H1 (cell line): ENCODE results near the gene GTF2H3. TPM values are rescaled to one million over a fixed set of nuclear protein-coding genes. Genes with fewer than 3 reads are reported as not detected.

Experiments
- CTCF ChIA-PET: fragments of 300-600 bp; sonication (Branson Sonifier 250); formaldehyde crosslinking; loops from one replicate; lab custom pipeline; 2021; ENCODE audit not compliant: partially characterized antibody; lab: Charles Lee
- POLR2A ChIA-PET: fragments of 300-600 bp; sonication (Branson Sonifier 250); formaldehyde crosslinking; loops from one replicate; lab custom pipeline; 2021; ENCODE audit warnings: inconsistent platforms; ENCODE audit not compliant: partially characterized antibody; lab: Charles Lee
- DNase-seq, 2 experiments: peaks; one replicate each; pipeline versions ENCODE4 v3.0.0 to v3.0.0-alpha.2; 2010 to 2022; ENCODE audit warnings: low spot score in 2 of 2, low read depth in 1 of 2, mixed read lengths in 1 of 2
- FAIRE-seq: peaks from 2 replicates; lab custom pipeline; 2011; peaks lifted over from hg19 to GRCh38; lab: Jason Lieb, UNC
- H2AFZ ChIP-seq: 2 replicates; pipeline ENCODE4 v1.8.1; 2012; ENCODE audit warnings: low read length, inconsistent platforms
- H2AK5ac ChIP-seq: 2 replicates; pipeline ENCODE4 v1.6.1; 2013; ENCODE audit warnings: low read depth, low read length
- H2BK120ac ChIP-seq: replicated peaks from 2 replicates; pipeline ENCODE3; 2013; ENCODE audit warnings: low read depth, low read length, inconsistent platforms
- H2BK12ac ChIP-seq: 2 replicates; pipeline ENCODE4 v1.6.1; 2013; ENCODE audit warnings: low read depth, low read length
- H2BK15ac ChIP-seq: 2 replicates; pipeline ENCODE4 v1.6.1; 2013; ENCODE audit warnings: low read length
- H2BK20ac ChIP-seq: 2 replicates; pipeline ENCODE4 v1.6.1; 2013; ENCODE audit warnings: low read length
- H2BK5ac ChIP-seq: 2 replicates; pipeline ENCODE4 v1.6.1; 2013; ENCODE audit warnings: low read depth, low read length
- H3K14ac ChIP-seq: 2 replicates; pipeline ENCODE4 v1.6.1; 2013; ENCODE audit warnings: inconsistent platforms; ENCODE audit not compliant: insufficient read length
- H3K18ac ChIP-seq: 2 replicates; pipeline ENCODE4 v1.6.1; 2013; ENCODE audit warnings: low read length; ENCODE audit errors: extremely low read depth
- H3K23ac ChIP-seq: 2 replicates; pipeline ENCODE4 v1.6.1; 2013; ENCODE audit warnings: inconsistent platforms; ENCODE audit not compliant: insufficient read length
- H3K23me2 ChIP-seq: 2 replicates; pipeline ENCODE4 v1.6.1; 2013; ENCODE audit warnings: low read depth, low read length
- H3K27ac ChIP-seq: 2 replicates; pipeline ENCODE4 v1.6.1; 2011; ENCODE audit warnings: low read depth, low read length, inconsistent platforms
- H3K27me3 ChIP-seq, 4 experiments: replicated peaks in 1 of 4; 1 replicate in 1 of 4; 2 replicates in 3 of 4; pipeline versions ENCODE4 v1.6.1 to v1.8.1; 2011 to 2013; ENCODE audit warnings: low read length in 3 of 4, mild to moderate bottlenecking in 3 of 4, inconsistent platforms in 2 of 4, mixed read lengths in 2 of 4, moderate library complexity in 1 of 4; ENCODE audit not compliant: control insufficient read depth in 3 of 4, insufficient read depth in 3 of 4; ENCODE audit errors: extremely low read depth in 1 of 4
- H3K36me3 ChIP-seq, 4 experiments: 2 replicates each; pipeline versions ENCODE4 v1.6.1 to v1.8.1; 2011 to 2013; ENCODE audit warnings: mild to moderate bottlenecking in 4 of 4, low read length in 3 of 4, moderate library complexity in 2 of 4, control low read depth in 1 of 4, inconsistent platforms in 1 of 4; ENCODE audit not compliant: insufficient read depth in 4 of 4, control insufficient read depth in 2 of 4
- H3K4ac ChIP-seq: replicated peaks from 2 replicates; pipeline ENCODE3; 2013; ENCODE audit warnings: low read length, low read depth, mixed read lengths, inconsistent platforms; ENCODE audit not compliant: insufficient read length
- H3K4me1 ChIP-seq, 4 experiments: replicated peaks in 1 of 4; 1 replicate in 1 of 4; 2 replicates in 3 of 4; pipeline versions ENCODE4 v1.6.1 to v1.8.1; 2011 to 2013; ENCODE audit warnings: low read length in 3 of 4, inconsistent platforms in 2 of 4, mixed read lengths in 1 of 4; ENCODE audit not compliant: insufficient read depth in 4 of 4, control insufficient read depth in 3 of 4
- H3K4me2 ChIP-seq, 2 experiments: 2 replicates each; pipeline versions ENCODE4 v1.6.1 to v1.8.1; 2011 to 2013; ENCODE audit warnings: low read depth in 2 of 2, low read length in 2 of 2, control low read depth in 1 of 2, inconsistent platforms in 1 of 2, mild to moderate bottlenecking in 1 of 2; ENCODE audit not compliant: insufficient read depth in 1 of 2
- H3K4me3 ChIP-seq, 4 experiments: fragments of 200-600, 300-600 bp in 1 of 4; sonication (generic), shearing (Covaris generic), sonication (Bioruptor Twin) in 1 of 4; 2 replicates each; pipeline versions ENCODE4 v1.5.1 to v1.8.1; 2011 to 2016; ENCODE audit warnings: low read length in 4 of 4, low read depth in 3 of 4, control low read depth in 2 of 4, inconsistent platforms in 2 of 4, mild to moderate bottlenecking in 2 of 4, mixed read lengths in 1 of 4, moderate library complexity in 1 of 4; ENCODE audit not compliant: insufficient read depth in 2 of 4; ENCODE audit errors: extremely low read depth in 1 of 4
- H3K56ac ChIP-seq: replicated peaks from 2 replicates; pipeline ENCODE3; 2013; ENCODE audit warnings: low read depth, mild to moderate bottlenecking, mixed read lengths, low read length, inconsistent platforms; ENCODE audit not compliant: insufficient read length
- H3K79me1 ChIP-seq: 2 replicates; pipeline ENCODE4 v1.6.1; 2013; ENCODE audit warnings: low read depth, low read length, control low read depth
- H3K79me2 ChIP-seq, 2 experiments: 2 replicates each; pipeline versions ENCODE4 v1.6.1 to v1.8.1; 2012 to 2013; ENCODE audit warnings: low read length in 2 of 2, mild to moderate bottlenecking in 2 of 2, inconsistent platforms in 1 of 2; ENCODE audit not compliant: insufficient read depth in 2 of 2, control insufficient read depth in 1 of 2
- H3K9ac ChIP-seq, 4 experiments: replicated peaks in 1 of 4; 1 replicate in 1 of 4; 2 replicates in 3 of 4; pipeline versions ENCODE4 v1.6.1 to v1.8.1; 2011 to 2013; ENCODE audit warnings: low read depth in 3 of 4, low read length in 3 of 4, control low read depth in 2 of 4, mild to moderate bottlenecking in 2 of 4, moderate library complexity in 2 of 4, inconsistent platforms in 1 of 4; ENCODE audit errors: extremely low read depth in 1 of 4
- H3K9me3 ChIP-seq, 2 experiments: 2 replicates each; pipeline versions ENCODE4 v1.6.1 to v1.8.1; 2012 to 2013; ENCODE audit warnings: mild to moderate bottlenecking in 2 of 2, moderate library complexity in 2 of 2, control low read depth in 1 of 2, inconsistent platforms in 1 of 2, low read depth in 1 of 2, low read length in 1 of 2, mixed read lengths in 1 of 2; ENCODE audit not compliant: insufficient read depth in 2 of 2
- H4K20me1 ChIP-seq, 2 experiments: replicated peaks in 1 of 2; 2 replicates each; pipeline versions ENCODE3 to v1.8.1; 2011 to 2013; ENCODE audit warnings: inconsistent platforms in 2 of 2, low read length in 2 of 2, mild to moderate bottlenecking in 1 of 2; ENCODE audit not compliant: insufficient read depth in 2 of 2, control insufficient read depth in 1 of 2
- H4K5ac ChIP-seq: 2 replicates; pipeline ENCODE4 v1.6.1; 2013; ENCODE audit warnings: low read length, low read depth, mixed read lengths, inconsistent platforms; ENCODE audit not compliant: insufficient read length
- H4K8ac ChIP-seq: 2 replicates; pipeline ENCODE4 v1.8.0; 2013; ENCODE audit warnings: mild to moderate bottlenecking, moderate library complexity, low read length, inconsistent platforms; ENCODE audit not compliant: insufficient read depth; ENCODE audit errors: extremely low read depth
- H4K91ac ChIP-seq: replicated peaks from 2 replicates; pipeline ENCODE3; 2013; ENCODE audit warnings: low read length, mixed read lengths, inconsistent platforms; ENCODE audit not compliant: insufficient read length
- POLR2A ChIP-seq, 2 experiments: IDR thresholded peaks; 1 replicate in 1 of 2; 2 replicates in 1 of 2; pipeline ENCODE4 v1.6.1; 2011; ENCODE audit warnings: low read depth in 2 of 2, low read length in 2 of 2, mild to moderate bottlenecking in 2 of 2; ENCODE audit errors: control extremely low read depth in 1 of 2
- SIN3A ChIP-seq, 2 experiments: IDR thresholded peaks in 1 of 2; conservative IDR thresholded peaks in 1 of 2; 2 replicates each; pipeline ENCODE4 v1.6.1; 2011 to 2012; ENCODE audit warnings: low read length in 2 of 2, improper control_type of control experiment in 1 of 2, low read depth in 1 of 2, mild to moderate bottlenecking in 1 of 2
- SIX5 ChIP-seq: IDR thresholded peaks from 2 replicates; pipeline ENCODE4 v1.6.1; 2011; ENCODE audit warnings: mild to moderate bottlenecking, low read depth, low read length
- WGBS, 2 experiments: shearing (Covaris generic) in 1 of 2; methylation state at CpG; one replicate each; pipeline versions ENCODE4 v1.1.6 to v1.1.7; 2013 to 2015; ENCODE audit warnings: low lambda C conversion rate in 2 of 2, mixed read lengths in 2 of 2, inconsistent platforms in 1 of 2, low coverage in 1 of 2, missing lambda C conversion rate in 1 of 2; ENCODE audit not compliant: insufficient replicate concordance in 2 of 2, insufficient coverage in 1 of 2, insufficient read length in 1 of 2; ENCODE audit errors: extremely low coverage in 1 of 2, missing lambda C conversion rate in 1 of 2; 5-methylcytosine and 5-hydroxymethylcytosine counted together
- polyA plus RNA-seq, 7 experiments: library from polyadenylated mRNA; depleted of rRNA in 3 of 7; stranded (reverse) in 5 of 7; unstranded in 2 of 7; fragments of >200 nt in 5 of 7; fragments of 200-250 nt in 2 of 7; gene quantifications; 1 replicate in 5 of 7; 2 replicates in 1 of 7; 4 replicates in 1 of 7; pipeline versions ENCODE4 v1.2.1 to v1.2.3, GENCODE V29; 2011 to 2013; ENCODE audit warnings: missing spikeins in 2 of 7, mixed read lengths in 2 of 7
- total RNA-seq: library from RNA; stranded (reverse); fragmentation: NEBNext Ultra II Directional; extraction: Animal tissue kit (Norgen Biotek cat#: 25700); gene quantifications from 2 replicates; pipeline ENCODE4 v1.2.1, GENCODE V29; 2021
- TF ChIP-seq, protein P1 (sequence below): IDR thresholded peaks from 2 replicates; pipeline ENCODE4 v1.6.1; 2012; ENCODE audit warnings: low read length, inconsistent platforms
- TF ChIP-seq, protein P2 (sequence below): IDR thresholded peaks from 2 replicates; pipeline ENCODE4 v1.6.1; 2011; ENCODE audit warnings: low read depth, mild to moderate bottlenecking, low read length; ENCODE audit not compliant: insufficient read depth
- TF ChIP-seq, protein P3 (sequence below): IDR thresholded peaks from 2 replicates; pipeline ENCODE4 v1.6.1; 2012; ENCODE audit warnings: inconsistent platforms

Gene GTF2H3
- total and polyA plus RNA-seq, 2 of the 8 experiments (the other 6 are each of a cell fraction or from before 2014, with no cell fraction given) = 21.0 to 32.1 TPM

GRCh38 chr12:123671876-123672275, 38.2 kb downstream of the GTF2H3 start:
- FAIRE-seq = no peak
- no peak overlapping the region for H2BK20ac ChIP-seq
- H4K5ac ChIP-seq = no peak overlapping the region
- no peak overlapping the region for H3K23ac ChIP-seq
- no peaks in the 10 kb centered on the region for H3K27me3 ChIP-seq
- H3K36me3 ChIP-seq = no peaks in the 10 kb centered on the region; a peak in 1 of 8 replicates
- H3K14ac ChIP-seq = no peak overlapping the region
- CTCF ChIA-PET = interaction anchor here (1.2 kb wide), 1 partner anchor 50 kb away, joined by 3 read pairs; no protein-coding TSS in a partner anchor
- H3K4ac ChIP-seq = no peak overlapping the region
- no peak overlapping the region for H3K27ac ChIP-seq
- no peak overlapping the region for H4K8ac ChIP-seq
- peaks cover 4% of the 10 kb centered on the region; the same call in 1 of the 2 replicates for H3K23me2 ChIP-seq
- no peak for DNase-seq
- H3K18ac ChIP-seq = no peak overlapping the region
- H3K4me1 ChIP-seq = peaks cover 0 to 4% (median 0%) of the 10 kb centered on the region in 4 experiments; a peak in 2 of 7 replicates
- H3K4me3 ChIP-seq = peak overlapping the region; percentile 76 to 87 (median 80); a peak in 7 of 8 replicates
- no peak overlapping the region for H2BK15ac ChIP-seq
- H3K4me2 ChIP-seq = peak overlapping the region; percentile 79 to 95; a peak in 3 of 4 replicates
- H3K9me3 ChIP-seq = no peaks in the 10 kb centered on the region
- H3K79me2 ChIP-seq = no peaks in the 10 kb centered on the region
- H2BK5ac ChIP-seq = no peak overlapping the region
- no peak overlapping the region for H2BK12ac ChIP-seq
- WGBS, 2 experiments = 90% methylated on average over 6 of the region's 6 CpGs; no CpG with 5 or more reads in 1 of the 2 experiments
- H4K20me1 ChIP-seq = no peaks in the 10 kb centered on the region
- H2BK120ac ChIP-seq = no peak overlapping the region
- POLR2A ChIA-PET = interaction anchor here (0.6 to 1.7 kb wide), 7 partner anchors 10 to 88 kb away, joined by 3 to 4 read pairs (median 3); partner anchors contain the start of gene TMED2
- no peak overlapping the region for H2AK5ac ChIP-seq
- TF ChIP-seq SIX5 = no peak
- TF ChIP-seq, protein P1, sequence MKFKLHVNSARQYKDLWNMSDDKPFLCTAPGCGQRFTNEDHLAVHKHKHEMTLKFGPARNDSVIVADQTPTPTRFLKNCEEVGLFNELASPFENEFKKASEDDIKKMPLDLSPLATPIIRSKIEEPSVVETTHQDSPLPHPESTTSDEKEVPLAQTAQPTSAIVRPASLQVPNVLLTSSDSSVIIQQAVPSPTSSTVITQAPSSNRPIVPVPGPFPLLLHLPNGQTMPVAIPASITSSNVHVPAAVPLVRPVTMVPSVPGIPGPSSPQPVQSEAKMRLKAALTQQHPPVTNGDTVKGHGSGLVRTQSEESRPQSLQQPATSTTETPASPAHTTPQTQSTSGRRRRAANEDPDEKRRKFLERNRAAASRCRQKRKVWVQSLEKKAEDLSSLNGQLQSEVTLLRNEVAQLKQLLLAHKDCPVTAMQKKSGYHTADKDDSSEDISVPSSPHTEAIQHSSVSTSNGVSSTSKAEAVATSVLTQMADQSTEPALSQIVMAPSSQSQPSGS = no peak
- no peak for TF ChIP-seq POLR2A (IDR thresholded peaks at IDR 0.05; ENCODE audit: control extremely low read depth in 1 of 2, low read depth in 2 of 2, low read length in 2 of 2)
- TF ChIP-seq, protein P2, sequence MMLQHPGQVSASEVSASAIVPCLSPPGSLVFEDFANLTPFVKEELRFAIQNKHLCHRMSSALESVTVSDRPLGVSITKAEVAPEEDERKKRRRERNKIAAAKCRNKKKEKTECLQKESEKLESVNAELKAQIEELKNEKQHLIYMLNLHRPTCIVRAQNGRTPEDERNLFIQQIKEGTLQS = no peak
- TF ChIP-seq, protein P3, sequence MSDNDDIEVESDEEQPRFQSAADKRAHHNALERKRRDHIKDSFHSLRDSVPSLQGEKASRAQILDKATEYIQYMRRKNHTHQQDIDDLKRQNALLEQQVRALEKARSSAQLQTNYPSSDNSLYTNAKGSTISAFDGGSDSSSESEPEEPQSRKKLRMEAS = no peak
- TF ChIP-seq SIN3A (conservative IDR thresholded peaks at IDR 0.05 in 1 of 2, IDR thresholded peaks at IDR 0.05 in 1 of 2; ENCODE audit: low read depth in 1 of 2, low read length in 2 of 2) = no peak
- H4K91ac ChIP-seq = no peak overlapping the region
- no peak overlapping the region for H2AFZ ChIP-seq
- H3K56ac ChIP-seq = no peak overlapping the region
- H3K79me1 ChIP-seq = no peaks in the 10 kb centered on the region
- H3K9ac ChIP-seq = peak overlapping the region in 1 of 4 experiments; percentile 49; a peak in 1 of 7 replicates
